Endothelial cell (in vitro differentiated cells): Measurements from ENCODE around the gene RALB. TPM values are rescaled to one million over a fixed set of nuclear protein-coding genes. Genes with fewer than 3 reads are reported as not detected.

ENCODE experiments used
- DNase-seq: peaks from one replicate; pipeline ENCODE4 v3.0.0; 2021; ENCODE audit warnings: low spot score
- H3K27ac Mint-ChIP-seq: one replicate; pipeline ENCODE4 v1.8.0; 2021; ENCODE audit warnings: mixed read lengths, inconsistent platforms; ENCODE audit not compliant: unreplicated experiment
- H3K27me3 Mint-ChIP-seq: one replicate; pipeline ENCODE4 v1.8.0; 2021; ENCODE audit warnings: mild to moderate bottlenecking, moderate library complexity, mixed read lengths, inconsistent platforms; ENCODE audit not compliant: unreplicated experiment
- H3K36me3 Mint-ChIP-seq: one replicate; pipeline ENCODE4 v1.8.0; 2021; ENCODE audit warnings: mild to moderate bottlenecking, low read depth, mixed read lengths, inconsistent platforms; ENCODE audit not compliant: unreplicated experiment
- H3K4me1 Mint-ChIP-seq: one replicate; pipeline ENCODE4 v1.8.0; 2021; ENCODE audit warnings: mild to moderate bottlenecking, mixed read lengths, inconsistent platforms; ENCODE audit not compliant: unreplicated experiment
- H3K4me3 Mint-ChIP-seq: one replicate; pipeline ENCODE4 v1.8.0; 2021; ENCODE audit warnings: mild to moderate bottlenecking, mixed read lengths, inconsistent platforms; ENCODE audit not compliant: unreplicated experiment
- H3K9me3 Mint-ChIP-seq: one replicate; pipeline ENCODE4 v1.8.0; 2021; ENCODE audit warnings: mixed read lengths, inconsistent platforms; ENCODE audit not compliant: unreplicated experiment
- CTCF ChIP-seq: fragments of 200-600 bp; sonication (generic); IDR thresholded peaks from one replicate; pipeline ENCODE4 v1.5.0; 2021; ENCODE audit warnings: antibody characterized with exemption; ENCODE audit not compliant: unreplicated experiment
- total RNA-seq: library from RNA; stranded (reverse); fragmentation: NEBNext Ultra II Directional; extraction: Animal tissue kit (Norgen Biotek cat#: 25700); gene quantifications from one replicate; pipeline ENCODE4 v1.2.1, GENCODE V29; 2021; ENCODE audit not compliant: unreplicated experiment

RALB gene
- total RNA-seq, 1 donor from 2014 or later, result 367 TPM

- Mint-ChIP-seq H3K27ac (no peak overlapping the region), H3K36me3 (no peaks in the 10 kb centered on the region), H3K27me3 (peaks cover 18% of the 10 kb centered on the region), H3K4me1 (peaks cover 28% of the 10 kb centered on the region), H3K4me3 (no peak overlapping the region), H3K9me3 (no peaks in the 10 kb centered on the region)
- DNase-seq, result no peak
- TF ChIP-seq CTCF, result no peak
Observed at GRCh38 chr2:120322329-120322728, 69.7 kb downstream of the RALB start.

- H3K36me3 Mint-ChIP-seq, result no peaks in the 10 kb centered on the region
- TF ChIP-seq CTCF, result no peak
- no peaks in the 10 kb centered on the region for H3K9me3 Mint-ChIP-seq
- no peak overlapping the region for H3K27ac Mint-ChIP-seq
- DNase-seq, result no peak
- no peak overlapping the region for H3K4me3 Mint-ChIP-seq
- H3K4me1 Mint-ChIP-seq, result peaks cover 27% of the 10 kb centered on the region
- H3K27me3 Mint-ChIP-seq, result peaks cover 21% of the 10 kb centered on the region
Observed at GRCh38 chr2:120323214-120323613, 70.6 kb downstream of the RALB start.

- no peaks in the 10 kb centered on the region for H3K9me3 Mint-ChIP-seq
- no peak for TF ChIP-seq CTCF
- DNase-seq, result no peak
- H3K27ac Mint-ChIP-seq, result no peak overlapping the region
- H3K36me3 Mint-ChIP-seq, result no peaks in the 10 kb centered on the region
- peaks cover 23% of the 10 kb centered on the region for H3K4me1 Mint-ChIP-seq
- peaks cover 20% of the 10 kb centered on the region for H3K27me3 Mint-ChIP-seq
- no peak overlapping the region for H3K4me3 Mint-ChIP-seq
Observed at GRCh38 chr2:120323807-120324399, 71.3 kb downstream of the RALB start.

- no peak for TF ChIP-seq CTCF
- H3K27me3 Mint-ChIP-seq, result peaks cover 19% of the 10 kb centered on the region
- no peak overlapping the region for H3K4me3 Mint-ChIP-seq
- no peaks in the 10 kb centered on the region for H3K9me3 Mint-ChIP-seq
- H3K4me1 Mint-ChIP-seq, result peaks cover 12% of the 10 kb centered on the region
- no peaks in the 10 kb centered on the region for H3K36me3 Mint-ChIP-seq
- no peak overlapping the region for H3K27ac Mint-ChIP-seq
- DNase-seq, result no peak
Observed at GRCh38 chr2:120324933-120325332, 72.3 kb downstream of the RALB start.

GRCh38 chr2:120326066-120326465, 73.4 kb downstream of the RALB start:
- H3K9me3 Mint-ChIP-seq, result no peaks in the 10 kb centered on the region

More at GRCh38 chr2:120326066-120326465, 73.4 kb downstream of the RALB start:
- no peak overlapping the region for H3K4me3 Mint-ChIP-seq
- H3K27me3 Mint-ChIP-seq, result peaks cover 14% of the 10 kb centered on the region
- H3K36me3 Mint-ChIP-seq, result peaks cover 3% of the 10 kb centered on the region
- DNase-seq, result no peak
- no peak for TF ChIP-seq CTCF
- H3K27ac Mint-ChIP-seq, result no peak overlapping the region
- H3K4me1 Mint-ChIP-seq, result peaks cover 5% of the 10 kb centered on the region
